ENCODE results near the gene CADM3. TPM values are rescaled to one million over a fixed set of nuclear protein-coding genes. Genes with fewer than 3 reads are reported as not detected.
A peak's percentile ranks its signal among the peaks of the same experiment; 100 is the strongest.

Gene CADM3
- total RNA-seq, 2 donors from 2014 or later = not detected

DNA sequence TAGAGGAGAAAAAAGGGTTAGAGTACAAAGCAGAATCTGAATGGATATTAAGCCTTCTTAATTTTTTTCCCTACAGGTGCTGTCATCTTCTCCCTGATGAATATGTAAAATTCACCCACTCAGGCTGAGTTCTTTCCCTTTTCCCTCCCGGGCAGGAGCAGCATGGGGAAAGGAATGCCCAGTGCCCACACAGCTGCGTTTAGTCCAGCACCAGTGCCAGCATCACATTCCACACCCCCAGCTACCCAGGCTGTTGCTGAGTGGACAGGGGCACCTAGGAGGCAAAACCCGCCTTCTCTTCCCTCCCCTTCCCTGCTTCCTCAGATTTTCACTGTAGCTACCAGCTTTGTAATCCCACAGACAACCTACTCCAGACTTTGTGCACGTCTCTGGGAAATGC, 3.4 kb upstream of the CADM3 start:
- Mint-ChIP-seq H3K36me3 (peaks cover 0 to 9% of the 10 kb centered on the region in 2 donors), H3K9me3 (no peaks in the 10 kb centered on the region), H3K27ac (no peak overlapping the region)
- no peak for DNase-seq (ENCODE audit: low spot score in 2 of 2)
- ATAC-seq = no peak

DNA sequence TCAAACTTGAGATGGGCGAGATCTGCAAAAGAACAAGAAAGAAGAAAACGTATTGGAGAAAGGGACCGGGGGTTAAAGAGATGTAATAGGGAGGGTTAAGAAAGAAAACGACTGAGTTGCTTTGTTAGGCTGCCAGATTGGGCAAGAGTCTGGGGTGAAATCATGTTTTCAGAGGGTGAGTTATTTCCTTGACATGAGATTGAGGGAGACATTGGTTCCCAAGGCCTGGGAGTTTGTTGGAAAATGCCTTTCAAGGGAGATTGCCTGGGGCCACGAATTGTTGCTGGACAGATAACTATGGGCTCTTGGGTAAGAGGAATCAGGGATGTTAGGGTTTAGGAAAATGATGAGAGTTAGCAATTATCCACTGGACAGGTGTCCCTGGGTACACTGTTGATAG, 776 bp upstream of the CADM3 start:
- DNase-seq (ENCODE audit: low spot score in 2 of 2) = no peak
- H3K36me3 Mint-ChIP-seq = peaks cover 0 to 9% of the 10 kb centered on the region in 2 donors
- H3K27ac Mint-ChIP-seq = no peak overlapping the region
- H3K9me3 Mint-ChIP-seq = no peaks in the 10 kb centered on the region
- ATAC-seq = no peak

DNA sequence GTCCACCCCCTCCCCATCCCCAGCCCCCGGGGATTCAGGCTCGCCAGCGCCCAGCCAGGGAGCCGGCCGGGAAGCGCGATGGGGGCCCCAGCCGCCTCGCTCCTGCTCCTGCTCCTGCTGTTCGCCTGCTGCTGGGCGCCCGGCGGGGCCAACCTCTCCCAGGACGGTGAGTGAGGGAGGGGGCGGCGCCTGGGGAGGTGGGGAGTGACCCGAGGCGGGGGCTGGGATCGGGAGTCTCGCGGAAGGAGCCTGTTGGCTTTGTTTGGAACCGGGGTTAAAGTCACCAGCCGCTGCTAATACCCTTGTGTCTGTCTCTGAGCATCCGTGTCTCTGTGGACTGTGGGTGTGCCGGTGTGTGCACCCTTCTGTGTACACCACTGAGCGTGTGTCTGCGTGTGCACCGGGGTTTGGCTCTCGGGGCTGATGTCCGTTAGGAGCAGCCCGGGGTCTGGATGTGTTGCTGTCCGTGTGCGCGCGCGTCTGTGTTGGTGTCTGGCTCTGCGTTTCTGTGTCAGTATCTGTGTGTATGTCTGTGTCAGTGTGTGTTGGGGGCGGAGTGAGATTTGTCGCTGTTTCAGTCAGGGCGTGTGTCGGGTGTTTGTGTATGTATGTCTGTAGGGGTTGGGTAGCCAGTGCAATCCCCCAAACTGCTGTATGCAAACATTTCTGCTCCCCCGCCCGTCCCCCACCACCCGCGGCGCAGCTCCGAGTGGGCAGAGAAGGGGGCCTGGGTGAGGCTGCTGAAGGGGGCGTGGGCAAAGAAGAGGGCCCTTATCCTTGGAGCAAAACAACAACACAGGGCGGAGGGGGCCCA, 480 bp downstream of the CADM3 start:
- Mint-ChIP-seq H3K27ac (no peak overlapping the region), H3K36me3 (peaks cover 0 to 9% of the 10 kb centered on the region in 2 donors), H3K9me3 (no peaks in the 10 kb centered on the region)
- ATAC-seq (peak in 1 of 2 donors; percentile 24), DNase-seq (ENCODE audit: low spot score in 2 of 2) (no peak)

DNA sequence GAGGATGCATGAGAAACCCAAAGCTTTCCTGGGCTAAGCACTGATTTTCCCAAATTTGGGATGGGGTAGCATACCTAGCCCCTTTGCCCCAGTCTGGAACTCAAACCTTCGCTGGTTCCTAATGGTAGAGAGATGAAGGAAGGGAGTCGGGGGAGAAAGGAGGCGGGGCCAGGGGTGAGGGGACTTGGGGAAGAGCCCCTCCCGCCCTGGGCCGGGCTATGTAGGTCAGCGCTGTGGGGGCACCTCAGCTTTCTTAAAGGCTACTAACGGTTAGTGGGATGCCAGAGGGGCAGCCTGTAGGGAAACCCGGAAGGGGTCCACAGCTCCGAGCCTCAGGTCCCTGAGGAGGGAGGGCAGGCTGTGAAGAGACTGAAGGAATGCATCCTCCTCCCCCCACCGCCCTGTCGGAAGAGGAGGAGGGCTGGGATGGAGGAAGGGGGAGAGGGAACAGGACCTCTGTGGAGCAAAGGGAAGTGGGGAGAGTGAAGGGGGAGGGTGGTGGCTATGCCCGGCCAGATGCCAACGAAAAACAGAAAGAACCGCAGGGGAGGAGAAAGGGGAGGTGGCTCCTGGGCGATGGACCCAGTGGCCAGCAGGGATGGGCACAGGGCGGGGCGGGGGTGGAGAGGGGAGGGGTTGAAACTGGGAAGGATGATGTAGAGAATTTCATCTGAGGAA, 1.3 kb downstream of the CADM3 start:
- no peak for ATAC-seq
- Mint-ChIP-seq H3K36me3 (peaks cover 0 to 9% of the 10 kb centered on the region in 2 donors), H3K9me3 (no peaks in the 10 kb centered on the region), H3K27ac (no peak overlapping the region)
- no peak for DNase-seq (ENCODE audit: low spot score in 2 of 2)

DNA sequence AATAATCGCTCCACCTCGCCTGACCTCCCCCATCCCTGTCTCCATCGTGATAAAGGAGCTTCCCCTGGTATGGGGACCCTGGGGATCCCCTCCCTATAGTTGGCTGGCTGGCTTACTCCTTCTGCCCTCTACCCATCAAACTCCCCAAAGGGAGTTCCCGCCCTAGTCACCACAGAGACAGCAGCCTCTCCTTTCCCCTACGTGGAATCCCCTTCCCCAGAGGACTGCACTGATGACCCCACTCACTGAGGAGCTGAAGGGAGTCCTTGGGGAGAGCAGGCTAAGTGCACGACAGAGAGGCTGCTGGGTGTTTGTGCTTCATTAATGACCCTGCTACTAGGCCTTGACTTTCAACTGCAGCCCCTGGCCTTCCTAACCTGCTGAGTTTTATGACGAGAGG, 1.9 kb downstream of the CADM3 start:
- ATAC-seq (no peak), DNase-seq (ENCODE audit: low spot score in 2 of 2) (no peak)
- Mint-ChIP-seq H3K27ac (no peak overlapping the region), H3K36me3 (peaks cover 0 to 9% of the 10 kb centered on the region in 2 donors), H3K9me3 (no peaks in the 10 kb centered on the region)

DNA sequence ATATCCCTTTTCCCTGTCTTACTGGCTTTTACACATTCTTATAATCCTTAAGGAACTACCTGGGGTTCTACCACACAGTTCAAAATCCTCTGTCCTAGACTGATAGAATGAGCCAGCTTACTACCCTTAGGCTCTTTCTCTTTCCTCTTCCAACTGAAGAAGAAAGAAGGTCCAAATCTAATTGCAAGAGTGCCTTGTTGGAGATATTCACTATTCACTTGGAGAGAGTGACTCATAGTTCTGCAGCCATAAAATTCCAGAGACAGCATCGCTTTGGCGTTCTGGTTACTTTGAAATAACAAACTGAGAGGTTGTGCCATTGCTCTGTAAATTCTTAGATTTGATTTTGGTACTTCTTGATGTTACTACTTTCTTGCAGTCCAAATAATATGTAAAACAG, 4.2 kb downstream of the CADM3 start:
- Mint-ChIP-seq H3K9me3 (no peaks in the 10 kb centered on the region), H3K27ac (no peak overlapping the region), H3K36me3 (peaks cover 0 to 8% of the 10 kb centered on the region in 2 donors)
- ATAC-seq = no peak
- no peak for DNase-seq (ENCODE audit: low spot score in 2 of 2)

DNA sequence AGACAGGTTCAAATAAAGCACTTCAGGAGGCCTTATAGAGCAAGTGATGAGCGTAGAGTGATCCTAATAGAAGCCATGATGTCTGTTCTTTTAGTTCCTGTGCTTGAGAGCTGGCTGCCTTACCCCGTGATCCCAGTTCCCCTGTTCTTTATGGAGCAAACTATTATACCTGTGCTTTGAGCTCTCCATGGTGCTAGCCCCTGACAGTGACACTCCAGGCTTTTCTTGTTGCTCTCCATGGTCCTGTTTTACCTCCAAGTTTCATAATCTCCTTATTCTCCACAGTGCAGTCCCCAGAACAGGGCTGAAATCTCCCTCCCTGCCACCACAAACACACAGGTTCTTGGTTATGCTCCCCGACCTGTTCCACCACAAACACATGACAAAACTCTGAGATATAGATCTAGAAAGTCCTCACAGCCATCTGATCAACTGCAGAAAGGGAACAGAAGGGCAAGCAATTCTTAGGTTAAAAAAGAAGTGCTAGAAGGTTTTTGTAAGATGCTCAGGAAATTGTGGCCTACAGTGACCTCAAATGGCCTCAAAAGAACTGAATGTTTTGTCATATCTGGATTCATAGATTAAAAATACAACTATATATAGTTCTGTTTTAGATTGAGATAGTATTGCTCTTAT, 6.0 kb downstream of the CADM3 start:
- peak in 1 of 2 donors; percentile 31 for DNase-seq (ENCODE audit: low spot score in 2 of 2)
- Mint-ChIP-seq H3K9me3 (no peaks in the 10 kb centered on the region), H3K36me3 (no peaks in the 10 kb centered on the region), H3K27ac (no peak overlapping the region)
- peak in 1 of 2 donors; percentile 41 for ATAC-seq

DNA sequence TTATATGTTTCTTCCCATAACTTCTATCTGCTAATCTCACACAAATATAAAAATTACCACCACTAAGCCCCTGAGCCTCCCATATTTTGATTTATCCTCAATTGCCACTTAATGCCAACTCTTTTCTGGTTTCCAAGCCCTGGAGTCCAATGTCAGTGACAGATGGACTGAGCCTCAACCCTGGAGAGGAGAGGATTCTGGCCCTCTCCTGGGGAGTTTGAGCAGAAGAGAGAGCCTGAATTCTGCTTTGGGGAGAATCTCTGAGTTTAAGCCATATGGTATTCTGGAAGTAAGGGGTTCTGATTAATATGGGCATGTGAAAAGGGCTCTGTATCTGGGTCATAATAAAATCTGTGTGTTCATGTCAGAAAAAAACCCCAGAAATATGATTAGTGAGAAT, 8.5 kb downstream of the CADM3 start:
- Mint-ChIP-seq H3K36me3 (no peaks in the 10 kb centered on the region), H3K27ac (no peak overlapping the region), H3K9me3 (no peaks in the 10 kb centered on the region)
- ATAC-seq (no peak), DNase-seq (ENCODE audit: low spot score in 2 of 2) (no peak)

DNA sequence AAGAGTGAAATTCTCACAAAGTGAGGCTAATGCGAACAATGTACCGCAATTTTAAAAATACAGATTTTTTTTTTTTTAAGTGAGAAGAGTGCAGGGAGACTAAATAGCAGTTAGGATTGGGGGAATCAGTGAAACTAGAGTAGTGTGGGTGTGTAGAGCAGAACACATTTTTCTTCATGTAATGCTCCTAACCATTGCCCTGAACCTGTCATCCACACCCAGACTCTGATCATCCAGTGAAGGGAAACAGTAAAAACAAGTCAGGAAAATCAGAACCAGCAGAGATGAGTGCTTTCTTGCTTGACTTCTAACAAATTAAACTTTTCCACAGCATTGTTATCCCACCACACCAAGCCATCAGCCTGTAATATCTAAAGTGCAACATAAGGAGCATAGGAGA, 9.1 kb downstream of the CADM3 start:
- Mint-ChIP-seq H3K36me3 (no peaks in the 10 kb centered on the region), H3K9me3 (no peaks in the 10 kb centered on the region), H3K27ac (no peak overlapping the region)
- ATAC-seq = no peak
- DNase-seq (ENCODE audit: low spot score in 2 of 2) = no peak

DNA sequence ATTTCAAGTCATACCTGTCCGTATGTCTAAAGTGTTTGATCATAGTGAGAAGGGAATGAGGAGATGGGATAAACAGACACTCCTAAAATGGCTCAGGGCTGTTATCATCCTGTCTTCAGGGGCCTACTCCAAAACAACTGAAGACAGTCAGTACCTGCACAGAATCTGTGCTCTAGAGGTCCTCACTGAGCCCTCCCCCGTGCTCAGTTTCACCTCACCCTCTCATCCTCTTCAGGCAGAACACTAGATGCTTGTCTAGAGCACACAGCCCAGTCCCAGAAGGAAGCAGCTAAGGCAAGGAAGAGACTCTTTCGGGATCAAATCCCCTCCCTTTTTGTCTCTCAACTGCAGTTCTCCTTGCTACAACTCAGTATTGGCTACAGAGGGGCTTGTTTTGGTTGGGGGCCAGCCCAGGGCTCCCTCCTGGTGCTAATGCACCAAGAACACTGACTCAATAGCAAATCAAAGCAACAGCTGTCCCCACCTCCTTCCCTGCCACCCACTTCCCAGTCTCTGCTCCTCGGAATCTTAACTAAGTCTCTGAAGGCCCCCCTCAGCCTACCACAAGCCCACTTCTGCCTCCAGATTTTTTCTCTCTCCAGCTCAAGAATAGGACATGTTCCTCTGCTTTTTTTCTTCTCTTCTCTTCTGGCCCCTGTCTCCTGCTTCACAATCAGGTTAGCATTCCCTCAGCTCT, 10.1 kb downstream of the CADM3 start:
- no peak for ATAC-seq
- DNase-seq (ENCODE audit: low spot score in 2 of 2) = no peak
- Mint-ChIP-seq H3K36me3 (no peaks in the 10 kb centered on the region), H3K27ac (no peak overlapping the region), H3K9me3 (no peaks in the 10 kb centered on the region)

DNA sequence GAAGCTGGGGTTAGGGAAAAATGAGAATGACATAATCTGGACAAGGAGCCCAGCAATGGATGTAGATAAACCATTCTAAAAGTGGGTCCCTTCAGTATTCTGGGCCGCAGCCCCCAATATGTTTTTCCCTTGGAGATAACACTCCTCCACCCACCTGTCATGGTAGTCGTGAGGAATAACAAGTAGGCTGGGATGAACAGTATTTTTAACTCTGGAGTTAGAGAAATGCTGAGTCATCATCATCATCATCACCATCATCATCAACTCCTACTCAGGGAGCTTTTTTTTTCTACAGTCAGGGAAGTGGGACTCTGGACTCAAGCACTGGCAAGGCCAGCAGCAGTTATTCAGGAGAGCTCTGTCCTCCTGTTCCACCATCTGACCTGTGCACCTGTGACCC, 12.8 kb downstream of the CADM3 start:
- no peak for DNase-seq (ENCODE audit: low spot score in 2 of 2)
- Mint-ChIP-seq H3K36me3 (no peaks in the 10 kb centered on the region), H3K9me3 (no peaks in the 10 kb centered on the region), H3K27ac (no peak overlapping the region)
- no peak for ATAC-seq

DNA sequence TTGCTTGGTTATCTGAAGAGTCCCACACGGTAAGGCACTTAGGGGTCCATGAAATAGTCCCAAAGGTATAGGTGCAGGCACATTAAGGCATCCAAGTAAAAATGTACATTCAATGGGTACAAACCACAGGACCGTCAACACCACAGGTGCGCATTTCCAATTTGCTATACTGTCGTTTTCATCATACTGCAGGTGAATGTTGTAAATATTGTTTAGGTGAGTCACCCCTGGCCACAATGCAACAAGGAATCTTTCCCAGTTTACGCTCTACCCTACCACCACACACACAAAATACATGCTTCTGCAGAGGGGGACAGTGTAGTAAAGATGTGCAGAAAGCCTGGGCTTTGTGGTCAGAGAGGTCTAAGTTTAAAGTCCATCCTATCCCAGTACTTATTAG, 13.7 kb downstream of the CADM3 start:
- no peaks in the 10 kb centered on the region for H3K36me3 Mint-ChIP-seq
- no peaks in the 10 kb centered on the region for H3K9me3 Mint-ChIP-seq
- no peak for ATAC-seq
- DNase-seq (ENCODE audit: low spot score in 2 of 2) = no peak
- H3K27ac Mint-ChIP-seq = no peak overlapping the region

DNA sequence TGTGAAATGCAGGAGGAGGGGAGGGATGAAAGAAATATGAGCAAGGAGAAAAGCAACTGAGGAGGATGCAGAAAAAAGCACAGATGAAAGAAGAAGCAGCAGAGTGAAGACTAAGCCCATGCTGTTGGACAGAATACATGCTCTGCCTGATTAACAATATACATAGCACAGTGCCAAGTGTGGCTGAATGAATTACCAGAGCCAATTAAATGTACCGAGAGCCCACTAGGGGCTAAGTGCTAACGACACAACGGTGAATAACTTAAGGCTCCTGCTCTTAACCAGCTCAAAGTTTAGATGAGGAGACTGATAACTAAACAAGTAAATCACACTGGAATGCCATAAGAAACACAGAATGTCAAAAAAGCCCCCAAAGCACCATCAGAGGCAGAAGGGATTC, 15.6 kb downstream of the CADM3 start:
- ATAC-seq (no peak), DNase-seq (ENCODE audit: low spot score in 2 of 2) (no peak)
- no peaks in the 10 kb centered on the region for H3K36me3 Mint-ChIP-seq
- H3K9me3 Mint-ChIP-seq = no peaks in the 10 kb centered on the region
- H3K27ac Mint-ChIP-seq = no peak overlapping the region

DNA sequence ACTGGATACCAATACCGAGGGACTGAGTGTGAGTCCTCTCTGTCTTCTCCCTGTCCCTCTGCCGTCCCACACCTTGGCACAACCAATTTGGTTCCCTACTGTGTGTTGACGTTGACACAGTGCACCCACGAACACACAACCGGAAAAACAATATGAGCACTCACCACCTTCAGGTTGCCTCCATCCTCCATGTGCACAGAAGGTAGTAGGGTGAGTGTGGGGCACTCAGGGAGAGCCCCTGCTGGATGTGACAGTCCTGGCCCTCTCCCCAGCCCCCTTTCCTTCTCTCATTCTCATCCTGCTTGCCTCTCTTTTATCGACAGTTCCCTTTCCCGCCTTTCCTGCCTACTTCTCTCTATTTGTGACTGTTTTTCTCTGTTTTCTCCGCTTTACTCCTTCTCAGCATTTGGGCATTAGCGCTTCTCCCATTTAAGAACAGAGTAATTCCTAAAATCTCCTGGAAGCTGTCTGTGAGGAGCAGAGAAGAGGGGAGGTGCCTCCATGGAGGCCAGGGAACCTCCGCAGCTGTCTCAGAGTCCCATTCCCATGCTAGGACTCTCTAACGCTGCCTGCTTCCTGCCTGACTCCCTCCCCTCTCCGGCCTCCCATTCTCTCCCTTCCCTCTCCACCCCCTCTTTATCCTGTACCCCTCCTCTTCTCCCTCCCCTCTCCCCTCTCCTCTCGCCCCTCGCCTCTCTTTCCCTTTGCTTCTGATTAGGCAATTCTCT, 16.4 kb downstream of the CADM3 start:
- Mint-ChIP-seq H3K27ac (no peak overlapping the region), H3K36me3 (no peaks in the 10 kb centered on the region), H3K9me3 (no peaks in the 10 kb centered on the region)
- DNase-seq (ENCODE audit: low spot score in 2 of 2) (no peak), ATAC-seq (no peak)

DNA sequence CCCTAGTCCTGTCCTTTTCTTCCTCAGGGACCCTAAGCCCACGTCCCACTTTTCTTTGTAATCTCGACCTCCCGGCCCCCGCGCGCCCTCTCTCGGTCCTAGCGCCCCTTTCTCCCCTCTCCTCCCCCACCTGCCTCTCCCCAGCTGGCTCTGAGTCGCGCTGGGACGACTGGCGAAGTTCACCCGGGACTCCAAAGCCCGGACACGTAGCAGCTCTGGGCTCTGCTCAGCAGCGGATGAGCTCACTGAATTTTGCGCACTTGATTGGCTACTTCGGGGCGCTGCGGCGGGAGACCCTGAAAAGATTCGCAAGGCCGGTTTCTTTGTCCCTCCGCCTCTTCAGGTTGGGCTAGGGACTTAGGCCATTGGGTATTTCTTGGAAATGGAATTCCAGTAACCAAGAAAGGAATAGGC, 17.0 kb downstream of the CADM3 start:
- H3K36me3 Mint-ChIP-seq = no peaks in the 10 kb centered on the region
- peak overlapping the region in 1 of 2 donors; percentile 34 for H3K27ac Mint-ChIP-seq
- DNase-seq (ENCODE audit: low spot score in 2 of 2) (no peak), ATAC-seq (peak in 1 of 2 donors; percentile 48)
- no peaks in the 10 kb centered on the region for H3K9me3 Mint-ChIP-seq

DNA sequence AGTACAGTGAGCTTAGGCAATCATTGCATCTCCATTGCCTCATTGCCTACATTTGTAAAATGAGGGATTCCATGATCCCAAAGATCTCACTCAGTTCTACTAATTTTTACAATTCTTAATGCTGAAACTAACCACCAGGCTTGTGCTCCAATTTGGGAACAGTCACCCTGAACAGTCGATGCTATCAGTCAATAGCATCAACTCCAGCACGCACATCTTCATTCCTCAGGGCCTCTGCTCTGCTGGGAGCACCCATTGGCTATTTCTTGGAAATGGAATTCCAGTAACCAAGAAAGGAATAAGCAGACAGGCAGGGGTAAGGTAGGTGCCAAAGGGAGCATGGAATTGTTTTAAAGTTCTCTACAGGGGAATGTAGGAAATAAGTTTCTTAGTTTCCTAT, 19.0 kb downstream of the CADM3 start:
- no peak for ATAC-seq

More for the DNA sequence above, 19.0 kb downstream of the CADM3 start:
- H3K9me3 Mint-ChIP-seq = no peaks in the 10 kb centered on the region
- H3K27ac Mint-ChIP-seq = no peak overlapping the region
- no peaks in the 10 kb centered on the region for H3K36me3 Mint-ChIP-seq
- no peak for DNase-seq (ENCODE audit: low spot score in 2 of 2)

All from activated naive CD4-positive, alpha-beta T cell treated with anti-CD3 and anti-CD28 coated beads, Interleukin-2, amount 50 U/mL, for 72 hours (primary cell).